GM23338 (cell line): ENCODE data around the gene ANXA3. TPM values are rescaled to one million over a fixed set of nuclear protein-coding genes. Genes with fewer than 3 reads are reported as not detected.

ENCODE experiments used
- ATAC-seq: fragments of 200-7000 bp; cut with Tn5 transposase; 3 replicates; pipeline ENCODE4 v1.9.1; 2020
- DNase-seq: peaks from one replicate; pipeline ENCODE4 v3.0.0-alpha.2; 2015; ENCODE audit warnings: low spot score
- H2AFZ ChIP-seq: fragments of 200-600 bp; sonication (generic); 2 replicates; pipeline ENCODE4 v1.8.0; 2016; ENCODE audit warnings: antibody characterized with exemption, mild to moderate bottlenecking, moderate library complexity
- H3F3A ChIP-seq: fragments of 200-600 bp; sonication (generic); replicated peaks from 2 replicates; pipeline ENCODE4 v1.8.0; 2017; ENCODE audit warnings: antibody characterized with exemption, mixed run types, low read depth
- H3K27ac ChIP-seq: fragments of 200-600 bp; sonication (generic); 2 replicates; pipeline ENCODE4 v1.6.1; 2016; ENCODE audit warnings: low read depth
- H3K27me3 ChIP-seq: fragments of 200-600 bp; sonication (generic); 2 replicates; pipeline ENCODE4 v1.8.0; 2016; ENCODE audit warnings: mild to moderate bottlenecking, mixed run types, moderate library complexity; ENCODE audit not compliant: insufficient read depth
- H3K36me3 ChIP-seq: fragments of 200-600 bp; sonication (generic); 2 replicates; pipeline ENCODE4 v1.8.0; 2016; ENCODE audit warnings: mild to moderate bottlenecking; ENCODE audit not compliant: insufficient read depth
- H3K4me1 ChIP-seq: fragments of 200-600 bp; sonication (generic); 2 replicates; pipeline ENCODE4 v1.8.0; 2016; ENCODE audit warnings: mild to moderate bottlenecking, moderate library complexity; ENCODE audit not compliant: insufficient read depth
- H3K4me2 ChIP-seq: fragments of 200-600 bp; sonication (generic); 2 replicates; pipeline ENCODE4 v1.7.1; 2017; ENCODE audit warnings: mixed run types
- H3K4me3 ChIP-seq: fragments of 200-600 bp; sonication (generic); 2 replicates; pipeline ENCODE4 v1.6.1; 2016; ENCODE audit warnings: mixed run types
- H3K79me2 ChIP-seq: fragments of 200-600 bp; sonication (generic); replicated peaks from 2 replicates; pipeline ENCODE4 v1.8.0; 2017; ENCODE audit warnings: mild to moderate bottlenecking; ENCODE audit not compliant: insufficient read depth
- H3K9me2 ChIP-seq: fragments of 200-600 bp; sonication (generic); 2 replicates; pipeline ENCODE4 v1.8.0; 2017; ENCODE audit not compliant: insufficient read depth
- H4K20me1 ChIP-seq: fragments of 200-600 bp; sonication (generic); replicated peaks from 2 replicates; pipeline ENCODE4 v1.8.0; 2017; ENCODE audit warnings: mild to moderate bottlenecking; ENCODE audit not compliant: insufficient read depth
- H3K27ac Mint-ChIP-seq: 2 replicates; pipeline ENCODE4 v1.8.0; 2020; ENCODE audit warnings: inconsistent platforms, mild to moderate bottlenecking, moderate library complexity, mixed read lengths
- H3K27me3 Mint-ChIP-seq: 3 replicates; pipeline ENCODE4 v1.8.0; 2022; ENCODE audit warnings: low read depth, mild to moderate bottlenecking, moderate library complexity, mixed read lengths, inconsistent platforms; ENCODE audit not compliant: insufficient read depth, poor library complexity
- H3K36me3 Mint-ChIP-seq: 3 replicates; pipeline ENCODE4 v1.8.0; 2021; ENCODE audit warnings: low read depth, mild to moderate bottlenecking, inconsistent platforms, moderate library complexity, mixed read lengths
- H3K4me1 Mint-ChIP-seq: 3 replicates; pipeline ENCODE4 v1.8.0; 2020; ENCODE audit warnings: mild to moderate bottlenecking, inconsistent platforms, mixed read lengths
- H3K4me3 Mint-ChIP-seq: 3 replicates; pipeline ENCODE4 v1.8.0; 2021; ENCODE audit warnings: moderate library complexity, mild to moderate bottlenecking, inconsistent platforms, mixed read lengths
- H3K9me3 Mint-ChIP-seq: 3 replicates; pipeline ENCODE4 v1.8.0; 2020; ENCODE audit warnings: moderate library complexity, mild to moderate bottlenecking, inconsistent platforms, mixed read lengths
- CREB1 ChIP-seq: fragments of 250-450 bp; sonication (Bioruptor Pico); IDR thresholded peaks from 2 replicates; pipeline ENCODE4 v1.5.0; 2020; ENCODE audit warnings: low read depth, mild to moderate bottlenecking, moderate library complexity
- JUNB ChIP-seq: IDR thresholded peaks from one replicate; pipeline ENCODE4 v1.6.1; 2016; ENCODE audit warnings: antibody characterized with exemption; ENCODE audit not compliant: unreplicated experiment
- STAT1 ChIP-seq: IDR thresholded peaks from one replicate; pipeline ENCODE4 v1.6.1; 2016; ENCODE audit warnings: antibody characterized with exemption; ENCODE audit not compliant: unreplicated experiment
- ZNF462 ChIP-seq: fragments of 250-450 bp; sonication (Bioruptor Pico); IDR thresholded peaks from 2 replicates; pipeline ENCODE4 v1.5.0; 2020; ENCODE audit warnings: mild to moderate bottlenecking, moderate library complexity
- polyA plus RNA-seq: library from polyadenylated mRNA; unstranded; fragments of >200 nt; fragmentation: Nextera tagmentation; extraction: Ambion mirVana; gene quantifications from 2 replicates; pipeline ENCODE4 v1.2.1, GENCODE V29; 2016
- total RNA-seq: library from RNA; depleted of rRNA; stranded (reverse); fragments of >200 nt; shearing (Covaris generic); gene quantifications from 2 replicates; pipeline ENCODE4 v1.2.3, GENCODE V29; 2014
- TF ChIP-seq, protein P1 (sequence below), 2 experiments: fragments of 200-600 bp in 1 of 2; sonication (generic) in 1 of 2; conservative IDR thresholded peaks; 2 replicates each; pipeline versions ENCODE4 v1.5.1 to v1.6.1; 2016 to 2017; ENCODE audit warnings: antibody characterized with exemption in 2 of 2, low read depth in 2 of 2, mild to moderate bottlenecking in 2 of 2, moderate library complexity in 1 of 2

Gene ANXA3
- total and polyA plus RNA-seq, 2 experiments from 2014 or later = 20.3 to 31.5 TPM

DNA sequence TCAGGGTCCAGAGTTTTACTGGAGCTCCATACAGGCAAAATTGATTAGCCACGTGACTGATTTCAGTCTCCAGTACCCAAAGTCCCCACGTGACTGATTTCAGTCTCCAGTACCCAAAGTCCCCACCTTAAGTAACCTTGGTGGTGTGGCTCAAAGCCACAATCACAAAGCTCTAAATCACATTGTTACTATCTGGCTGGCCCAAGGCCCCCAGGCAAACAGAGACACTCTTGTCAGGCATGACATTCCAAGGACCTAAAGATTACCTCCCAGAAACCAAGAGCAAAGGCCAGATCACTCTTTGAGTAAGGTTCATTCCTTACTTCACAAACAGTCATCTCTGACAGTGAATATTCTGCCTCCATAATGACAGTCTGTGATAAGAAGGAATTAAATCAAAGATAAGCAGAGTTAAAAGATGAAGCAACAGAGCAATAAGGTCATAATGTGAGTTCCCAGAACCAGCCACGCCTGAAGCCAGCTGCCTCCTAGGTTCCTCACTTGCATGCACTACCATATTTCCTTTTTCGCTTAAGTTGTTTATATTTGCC is 78.5 kb downstream of the ANXA3 start:
- no peaks in the 10 kb centered on the region for H3K36me3 Mint-ChIP-seq
- Histone ChIP-seq H3K27me3 (no peaks in the 10 kb centered on the region), H3K79me2 (no peaks in the 10 kb centered on the region), H2AFZ (no peak overlapping the region), H3F3A (no peaks in the 10 kb centered on the region), H3K9me2 (0 out of 2 replicates have a peak, but pooled peaks cover 2% of the 10 kb centered on the region), H3K36me3 (no peaks in the 10 kb centered on the region), H4K20me1 (no peaks in the 10 kb centered on the region), H3K27ac (no peak overlapping the region), H3K4me1 (no peaks in the 10 kb centered on the region), H3K4me2 (no peak overlapping the region), H3K4me3 (no peak overlapping the region)
- no peak overlapping the region for H3K4me3 Mint-ChIP-seq
- DNase-seq (no peak), ATAC-seq (no peak)
- H3K9me3 Mint-ChIP-seq = no peaks in the 10 kb centered on the region
- TF ChIP-seq, protein P1, sequence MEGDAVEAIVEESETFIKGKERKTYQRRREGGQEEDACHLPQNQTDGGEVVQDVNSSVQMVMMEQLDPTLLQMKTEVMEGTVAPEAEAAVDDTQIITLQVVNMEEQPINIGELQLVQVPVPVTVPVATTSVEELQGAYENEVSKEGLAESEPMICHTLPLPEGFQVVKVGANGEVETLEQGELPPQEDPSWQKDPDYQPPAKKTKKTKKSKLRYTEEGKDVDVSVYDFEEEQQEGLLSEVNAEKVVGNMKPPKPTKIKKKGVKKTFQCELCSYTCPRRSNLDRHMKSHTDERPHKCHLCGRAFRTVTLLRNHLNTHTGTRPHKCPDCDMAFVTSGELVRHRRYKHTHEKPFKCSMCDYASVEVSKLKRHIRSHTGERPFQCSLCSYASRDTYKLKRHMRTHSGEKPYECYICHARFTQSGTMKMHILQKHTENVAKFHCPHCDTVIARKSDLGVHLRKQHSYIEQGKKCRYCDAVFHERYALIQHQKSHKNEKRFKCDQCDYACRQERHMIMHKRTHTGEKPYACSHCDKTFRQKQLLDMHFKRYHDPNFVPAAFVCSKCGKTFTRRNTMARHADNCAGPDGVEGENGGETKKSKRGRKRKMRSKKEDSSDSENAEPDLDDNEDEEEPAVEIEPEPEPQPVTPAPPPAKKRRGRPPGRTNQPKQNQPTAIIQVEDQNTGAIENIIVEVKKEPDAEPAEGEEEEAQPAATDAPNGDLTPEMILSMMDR (conservative IDR thresholded peaks at IDR 0.05; ENCODE audit: low read depth in 2 of 2) = no peak
- TF ChIP-seq ZNF462 (CRISPR knock-in tag) = no peak
- no peak for TF ChIP-seq CREB1 (CRISPR knock-in tag)
- no peak for TF ChIP-seq JUNB
- TF ChIP-seq STAT1 = no peak
- peaks cover 4% of the 10 kb centered on the region; the same call in 1 of the 3 replicates for H3K4me1 Mint-ChIP-seq
- no peaks in the 10 kb centered on the region for H3K27me3 Mint-ChIP-seq
- no peak overlapping the region for H3K27ac Mint-ChIP-seq
